Common myeloid progenitor, CD34-positive (primary cell): ENCODE data around the gene HIF3A.

Experiments used
- CTCF ChIA-PET: fragments of 350-600 bp; sonication (Branson Sonifier 250); formaldehyde crosslinking; loops from one replicate; lab custom pipeline; 2021; ENCODE audit warnings: antibody characterized with exemption; lab: Charles Lee
- POLR2A ChIA-PET: fragments of 350-600 bp; sonication (Branson Sonifier 250); formaldehyde crosslinking; loops from one replicate; lab custom pipeline; 2021; ENCODE audit warnings: antibody characterized with exemption; lab: Charles Lee
- DNase-seq, 3 donors: peaks; one replicate each; pipeline versions ENCODE4 v3.0.0 to v3.0.0-alpha.2; 2013
- H3K27ac ChIP-seq, 2 experiments: 1 replicate in 1 of 2; 2 replicates in 1 of 2; pipeline ENCODE4 v1.7.0; 2013; ENCODE audit warnings: inconsistent platforms in 2 of 2, low read length in 2 of 2, mild to moderate bottlenecking in 2 of 2, low read depth in 1 of 2, moderate library complexity in 1 of 2; ENCODE audit not compliant: severe bottlenecking in 2 of 2, insufficient read depth in 1 of 2, poor library complexity in 1 of 2
- H3K27me3 ChIP-seq, 5 experiments: replicated peaks in 2 of 5; 1 replicate in 3 of 5; 2 replicates in 2 of 5; pipeline versions ENCODE4 v1.6.1 to v1.7.0; 2013; ENCODE audit warnings: low read length in 4 of 5, mild to moderate bottlenecking in 2 of 5, moderate library complexity in 2 of 5, inconsistent platforms in 1 of 5; ENCODE audit not compliant: insufficient read depth in 5 of 5, control insufficient read depth in 4 of 5
- H3K36me3 ChIP-seq, 4 experiments: 1 replicate in 2 of 4; 2 replicates in 2 of 4; pipeline versions ENCODE4 v1.6.1 to v1.7.0; 2013; ENCODE audit warnings: low read length in 3 of 4, control low read depth in 1 of 4, mild to moderate bottlenecking in 1 of 4; ENCODE audit not compliant: control insufficient read depth in 4 of 4, insufficient read depth in 4 of 4
- H3K4me1 ChIP-seq, 4 experiments: 1 replicate in 3 of 4; 2 replicates in 1 of 4; pipeline versions ENCODE4 v1.6.1 to v1.7.1; 2013; ENCODE audit warnings: low read length in 3 of 4, mild to moderate bottlenecking in 3 of 4, control low read depth in 1 of 4, inconsistent platforms in 1 of 4, moderate library complexity in 1 of 4; ENCODE audit not compliant: control insufficient read depth in 4 of 4, insufficient read depth in 4 of 4; ENCODE audit errors: control extremely low read depth in 1 of 4
- H3K4me3 ChIP-seq, 7 experiments: 1 replicate in 4 of 7; 2 replicates in 3 of 7; pipeline versions ENCODE4 v1.5.1 to v1.7.0; 2013; ENCODE audit warnings: mild to moderate bottlenecking in 7 of 7, low read length in 6 of 7, moderate library complexity in 6 of 7, inconsistent platforms in 2 of 7, low read depth in 2 of 7, control low read depth in 1 of 7; ENCODE audit not compliant: insufficient read depth in 4 of 7, control insufficient read depth in 1 of 7; ENCODE audit errors: extremely low read depth in 1 of 7
- H3K9me3 ChIP-seq, 5 experiments: 1 replicate in 4 of 5; 2 replicates in 1 of 5; pipeline versions ENCODE4 v1.6.1 to v1.7.1; 2013; ENCODE audit warnings: low read length in 4 of 5, mild to moderate bottlenecking in 2 of 5, inconsistent platforms in 1 of 5, low read depth in 1 of 5, moderate library complexity in 1 of 5; ENCODE audit not compliant: control insufficient read depth in 4 of 5, insufficient read depth in 2 of 5; ENCODE audit errors: control extremely low read depth in 1 of 5
- WGBS: methylation state at CpG from one replicate; pipeline ENCODE4 v1.1.5; 2013; ENCODE audit not compliant: insufficient coverage; 5-methylcytosine and 5-hydroxymethylcytosine counted together

The HIF3A gene

GRCh38 chr19:46381346-46381745 is 84.5 kb downstream of the HIF3A start:
- no peaks in the 10 kb centered on the region for H3K4me1 ChIP-seq
- H3K4me3 ChIP-seq = no peak overlapping the region
- DNase-seq = no peak
- 100% methylated on average over 2 of the region's 2 CpGs for WGBS
- POLR2A ChIA-PET = no interaction called here
- no peaks in the 10 kb centered on the region for H3K9me3 ChIP-seq
- peaks cover 6 to 87% (median 62%) of the 10 kb centered on the region in 4 experiments for H3K36me3 ChIP-seq
- CTCF ChIA-PET = no interaction called here
- no peak overlapping the region for H3K27ac ChIP-seq
- H3K27me3 ChIP-seq = no peaks in the 10 kb centered on the region

- no peak for DNase-seq
- CTCF ChIA-PET = interaction anchor here (1.0 to 1.2 kb wide), 3 partner anchors 9 to 33 kb away, joined by 3 to 4 read pairs (median 3); no protein-coding TSS in a partner anchor
- H3K4me1 ChIP-seq = no peaks in the 10 kb centered on the region
- no peak overlapping the region for H3K27ac ChIP-seq
- H3K27me3 ChIP-seq = no peaks in the 10 kb centered on the region
- no peaks in the 10 kb centered on the region for H3K9me3 ChIP-seq
- POLR2A ChIA-PET = no interaction called here
- no peak overlapping the region for H3K4me3 ChIP-seq
- H3K36me3 ChIP-seq = peaks cover 7 to 84% (median 60%) of the 10 kb centered on the region in 4 experiments
- WGBS = 97% methylated on average over 13 of the region's 15 CpGs
Measured at GRCh38 chr19:46381756-46382345, 85.0 kb downstream of the HIF3A start.

GRCh38 chr19:46383171-46383815 is 86.5 kb downstream of the HIF3A start:
- Histone ChIP-seq H3K36me3 (peaks cover 5 to 84% (median 63%) of the 10 kb centered on the region in 4 experiments), H3K4me1 (no peaks in the 10 kb centered on the region), H3K9me3 (no peaks in the 10 kb centered on the region), H3K27me3 (no peaks in the 10 kb centered on the region), H3K27ac (no peak overlapping the region), H3K4me3 (no peak overlapping the region)
- POLR2A ChIA-PET = no interaction called here
- DNase-seq = no peak
- CTCF ChIA-PET = interaction anchor here (1.3 to 2.4 kb wide), 2 partner anchors 12 to 102 kb away, joined by 5 to 6 read pairs; no protein-coding TSS in a partner anchor
- WGBS = 95% methylated on average over 17 of the region's 23 CpGs

DNA sequence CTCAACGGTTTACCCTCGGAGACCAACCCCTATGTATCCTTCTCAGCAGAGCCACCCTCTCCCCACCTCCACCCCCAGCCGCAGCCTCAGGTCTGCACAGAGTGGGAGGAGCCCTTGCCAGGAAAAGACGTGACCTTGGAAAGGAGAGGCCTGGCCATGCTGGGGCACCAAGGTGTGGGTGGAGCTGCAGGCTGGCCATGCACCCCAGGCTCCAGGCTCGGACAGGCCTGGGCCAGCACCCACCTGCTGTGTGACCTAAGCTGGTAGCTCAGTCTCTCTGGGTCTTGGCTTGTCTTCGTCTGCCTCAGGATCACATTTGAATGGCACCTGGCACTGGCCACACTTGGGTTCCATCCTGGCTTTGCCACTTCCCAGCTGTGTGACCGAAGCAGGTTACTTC is 87.0 kb downstream of the HIF3A start:
- no peak for DNase-seq
- CTCF ChIA-PET = interaction anchor here (1.3 to 2.4 kb wide), 2 partner anchors 12 to 103 kb away, joined by 5 to 6 read pairs; no protein-coding TSS in a partner anchor

DNA sequence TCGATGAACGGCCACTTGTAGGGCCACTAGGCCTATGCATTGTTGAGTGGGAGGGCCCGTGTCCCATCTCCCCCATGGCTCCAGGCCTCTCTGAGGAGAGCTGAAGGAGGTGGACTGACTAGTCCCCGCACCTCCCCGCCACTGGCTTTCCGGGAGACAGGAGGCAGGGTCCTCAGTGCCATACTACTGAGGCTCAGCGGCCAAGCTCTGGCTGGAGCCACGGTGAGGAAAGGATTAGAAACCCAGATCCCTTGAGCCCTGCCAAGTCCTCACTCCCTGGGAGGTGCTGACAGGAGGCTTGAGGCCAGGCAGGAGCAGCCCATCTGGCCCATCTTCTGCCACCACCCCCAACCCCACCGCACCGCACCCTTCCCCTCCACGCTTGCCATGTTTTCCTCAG is 87.6 kb downstream of the HIF3A start:
- CTCF ChIA-PET = interaction anchor here (2.4 kb wide), 1 partner anchor 104 kb away, joined by 5 read pairs; no protein-coding TSS in a partner anchor
- Histone ChIP-seq H3K27me3 (no peaks in the 10 kb centered on the region), H3K27ac (no peak overlapping the region), H3K9me3 (no peaks in the 10 kb centered on the region), H3K36me3 (peaks cover 7 to 89% (median 68%) of the 10 kb centered on the region in 4 experiments), H3K4me3 (no peak overlapping the region), H3K4me1 (no peaks in the 10 kb centered on the region)
- no peak for DNase-seq
- 97% methylated on average over 10 of the region's 11 CpGs for WGBS
- POLR2A ChIA-PET = no interaction called here

More for the DNA sequence above, 87.0 kb downstream of the HIF3A start:
- no peak overlapping the region for H3K27ac ChIP-seq
- no peaks in the 10 kb centered on the region for H3K27me3 ChIP-seq
- no peaks in the 10 kb centered on the region for H3K9me3 ChIP-seq
- POLR2A ChIA-PET = no interaction called here
- H3K4me3 ChIP-seq = no peak overlapping the region
- H3K36me3 ChIP-seq = peaks cover 7 to 89% (median 66%) of the 10 kb centered on the region in 4 experiments
- H3K4me1 ChIP-seq = no peaks in the 10 kb centered on the region
- WGBS = 98% methylated on average over 5 of the region's 7 CpGs

- H3K27ac ChIP-seq = no peak overlapping the region
- 97% methylated on average over 9 of the region's 11 CpGs for WGBS
- no peak for DNase-seq
- no peaks in the 10 kb centered on the region for H3K9me3 ChIP-seq
- no peak overlapping the region for H3K4me3 ChIP-seq
- ChIA-PET CTCF (no interaction called here), POLR2A (interaction anchor here (0.6 to 0.7 kb wide), 2 partner anchors 13 to 382 kb away, joined by 4 to 7 read pairs; no protein-coding TSS in a partner anchor)
- no peaks in the 10 kb centered on the region for H3K27me3 ChIP-seq
- H3K4me1 ChIP-seq = no peaks in the 10 kb centered on the region
- H3K36me3 ChIP-seq = peaks cover 7 to 92% (median 73%) of the 10 kb centered on the region in 4 experiments
Measured at GRCh38 chr19:46385636-46386035, 88.8 kb downstream of the HIF3A start.

GRCh38 chr19:46386151-46386550 is 89.3 kb downstream of the HIF3A start:
- H3K9me3 ChIP-seq = no peaks in the 10 kb centered on the region
- no peaks in the 10 kb centered on the region for H3K27me3 ChIP-seq
- H3K27ac ChIP-seq = no peak overlapping the region
- no peak overlapping the region for H3K4me3 ChIP-seq
- peaks cover 7 to 92% (median 75%) of the 10 kb centered on the region in 4 experiments for H3K36me3 ChIP-seq
- WGBS = 98% methylated on average over 7 of the region's 10 CpGs
- CTCF ChIA-PET = no interaction called here
- POLR2A ChIA-PET = interaction anchor here (0.6 to 0.7 kb wide), 2 partner anchors 14 to 382 kb away, joined by 4 to 7 read pairs; no protein-coding TSS in a partner anchor
- no peaks in the 10 kb centered on the region for H3K4me1 ChIP-seq
- DNase-seq = no peak
